Activated CD4-positive, alpha-beta T cell treated with anti-CD3 and anti-CD28 coated beads, Interleukin-10, Interleukin-2, amounts not matched to agents 100 ng/mL and 50 ng/mL, durations not matched to agents 16 hours and 8 hours (primary cell): ENCODE measurements around the gene KCNJ6.
A peak's percentile ranks its signal among the peaks of the same experiment; 100 is the strongest.
"Not testable (repeated sequence)": the region's sequence is repeated elsewhere in the genome, so short reads cannot be mapped to it uniquely, and the experiment has no call there.

ENCODE experiments used
- DNase-seq: peaks from one replicate; pipeline ENCODE4 v3.0.0-alpha.2; 2020

Gene KCNJ6

GRCh38 chr21:37592496-37592895 lies 323.8 kb downstream of the KCNJ6 start:
- no peak for DNase-seq

GRCh38 chr21:37591994-37592393 lies 324.3 kb downstream of the KCNJ6 start:
- not testable (repeated sequence) for DNase-seq

- DNase-seq: not testable (repeated sequence)
Observed at GRCh38 chr21:37590836-37591235, 325.4 kb downstream of the KCNJ6 start.

- DNase-seq: not testable (repeated sequence)
Observed at GRCh38 chr21:37588644-37589043, 327.6 kb downstream of the KCNJ6 start.

- no peak for DNase-seq
Observed at GRCh38 chr21:37587635-37588177, 328.6 kb downstream of the KCNJ6 start.

GRCh38 chr21:37587203-37587602 lies 329.1 kb downstream of the KCNJ6 start:
- no peak for DNase-seq

- no peak for DNase-seq
Observed at GRCh38 chr21:37582590-37582989, 333.7 kb downstream of the KCNJ6 start.

- no peak for DNase-seq
Observed at GRCh38 chr21:37580666-37581065, 335.6 kb downstream of the KCNJ6 start.

- DNase-seq: no peak
Observed at GRCh38 chr21:37579356-37579755, 336.9 kb downstream of the KCNJ6 start.

- DNase-seq: no peak
Observed at GRCh38 chr21:37578471-37579126, 337.7 kb downstream of the KCNJ6 start.

GRCh38 chr21:37576929-37577328 lies 339.3 kb downstream of the KCNJ6 start:
- not testable (repeated sequence) for DNase-seq

- DNase-seq: no peak
Observed at GRCh38 chr21:37575580-37575979, 340.7 kb downstream of the KCNJ6 start.

GRCh38 chr21:37574751-37575150 lies 341.5 kb downstream of the KCNJ6 start:
- DNase-seq: no peak

- no peak for DNase-seq
Observed at GRCh38 chr21:37574316-37574715, 341.9 kb downstream of the KCNJ6 start.

- no peak for DNase-seq
Observed at GRCh38 chr21:37571442-37571841, 344.8 kb downstream of the KCNJ6 start.

GRCh38 chr21:37568916-37569315 lies 347.3 kb downstream of the KCNJ6 start:
- no peak for DNase-seq

GRCh38 chr21:37568415-37568814 lies 347.8 kb downstream of the KCNJ6 start:
- DNase-seq: no peak

GRCh38 chr21:37566790-37567615 lies 349.3 kb downstream of the KCNJ6 start:
- no peak for DNase-seq

- no peak for DNase-seq
Observed at GRCh38 chr21:37565530-37566223, 350.6 kb downstream of the KCNJ6 start.

- DNase-seq: no peak
Observed at GRCh38 chr21:37564924-37565529, 351.2 kb downstream of the KCNJ6 start.

GRCh38 chr21:37564341-37564923 lies 351.8 kb downstream of the KCNJ6 start:
- DNase-seq: peak; percentile 92

- DNase-seq: peak; percentile 95
Observed at GRCh38 chr21:37563641-37564340, 352.5 kb downstream of the KCNJ6 start.
